IMR-90 (cell line): ENCODE measurements around the gene FOXN4.

Source experiments
- CTCF ChIP-seq: conservative IDR thresholded peaks from 2 replicates; pipeline ENCODE4 v1.5.1; 2012; ENCODE audit warnings: mild to moderate bottlenecking, low read depth, low read length, improper control_type of control experiment
- POLR2A ChIP-seq: IDR thresholded peaks from 2 replicates; pipeline ENCODE4 v1.6.1; 2012; ENCODE audit warnings: mild to moderate bottlenecking, low read depth, low read length

GRCh38 chr12:109329003-109329402 lies 19.9 kb upstream of the FOXN4 start:
- no peak for TF ChIP-seq POLR2A
- TF ChIP-seq CTCF: no peak
